ENCODE results near the gene ELF1.

Gene ELF1

GRCh38 chr13:40968416-40969000, 50.6 kb downstream of the ELF1 start:
- no peak overlapping the region for H3K9ac ChIP-seq (ENCODE audit: low read length)
- H3K27ac ChIP-seq (ENCODE audit: low read depth, low read length, poor library complexity, severe bottlenecking) = no peak overlapping the region
- H3K36me3 ChIP-seq (ENCODE audit: insufficient read depth, low read length) = peaks cover 50% of the 10 kb centered on the region
- peak overlapping the region; percentile 30; the same call in 1 of the 2 replicates for H3K4me2 ChIP-seq (ENCODE audit: low read length)
- no peak overlapping the region for H2AFZ ChIP-seq (ENCODE audit: low read length)
- H3K9me2 ChIP-seq (ENCODE audit: low read depth, low read length) = no peaks in the 10 kb centered on the region
- no peaks in the 10 kb centered on the region for H3K27me3 ChIP-seq (ENCODE audit: insufficient read depth, low read length)
- no peak overlapping the region for H3K4me3 ChIP-seq (ENCODE audit: low read depth, low read length, poor library complexity, severe bottlenecking)
- H4K20me1 ChIP-seq (ENCODE audit: insufficient read depth, low read length) = peaks cover 4% of the 10 kb centered on the region; the same call in 1 of the 2 replicates
- no peaks in the 10 kb centered on the region for H3K9me3 ChIP-seq (ENCODE audit: low read length)
- H3K79me2 ChIP-seq (ENCODE audit: insufficient read depth, low read length) = peaks cover 100% of the 10 kb centered on the region
- TF ChIP-seq CTCF (IDR thresholded peaks at IDR 0.05; ENCODE audit: low read length) (no peak), EZH2 (IDR thresholded peaks at IDR 0.05; ENCODE audit: borderline replicate concordance, low read length) (no peak)
- H3K4me1 ChIP-seq (ENCODE audit: insufficient read depth, low read length, severe bottlenecking) = peaks cover 100% of the 10 kb centered on the region
- no peaks in the 10 kb centered on the region for H3F3A ChIP-seq (ENCODE audit: insufficient read depth, low read length)

GRCh38 chr13:40966298-40966697, 52.8 kb downstream of the ELF1 start:
- Histone ChIP-seq H3K36me3 (ENCODE audit: insufficient read depth, low read length) (peaks cover 50% of the 10 kb centered on the region; the same call in 1 of the 2 replicates), H3K9me3 (ENCODE audit: low read length) (no peaks in the 10 kb centered on the region), H3F3A (ENCODE audit: insufficient read depth, low read length) (no peaks in the 10 kb centered on the region), H2AFZ (ENCODE audit: low read length) (no peak overlapping the region), H3K4me2 (ENCODE audit: low read length) (peak overlapping the region; percentile 4; the same call in 1 of the 2 replicates), H3K4me1 (ENCODE audit: insufficient read depth, low read length, severe bottlenecking) (peaks cover 100% of the 10 kb centered on the region), H3K4me3 (ENCODE audit: low read depth, low read length, poor library complexity, severe bottlenecking) (no peak overlapping the region), H3K9me2 (ENCODE audit: low read depth, low read length) (no peaks in the 10 kb centered on the region), H3K9ac (ENCODE audit: low read length) (no peak overlapping the region), H4K20me1 (ENCODE audit: insufficient read depth, low read length) (no peaks in the 10 kb centered on the region), H3K79me2 (ENCODE audit: insufficient read depth, low read length) (peaks cover 100% of the 10 kb centered on the region), H3K27ac (ENCODE audit: low read depth, low read length, poor library complexity, severe bottlenecking) (no peak overlapping the region), H3K27me3 (ENCODE audit: insufficient read depth, low read length) (no peaks in the 10 kb centered on the region)
- no peak for TF ChIP-seq EZH2 (IDR thresholded peaks at IDR 0.05; ENCODE audit: borderline replicate concordance, low read length)
- no peak for TF ChIP-seq CTCF (IDR thresholded peaks at IDR 0.05; ENCODE audit: low read length)

GRCh38 chr13:40963927-40964326, 55.2 kb downstream of the ELF1 start:
- TF ChIP-seq CTCF (IDR thresholded peaks at IDR 0.05; ENCODE audit: low read length) = no peak
- TF ChIP-seq EZH2 (IDR thresholded peaks at IDR 0.05; ENCODE audit: borderline replicate concordance, low read length) = no peak
- Histone ChIP-seq H3K27ac (ENCODE audit: low read depth, low read length, poor library complexity, severe bottlenecking) (no peak overlapping the region), H3K36me3 (ENCODE audit: insufficient read depth, low read length) (peaks cover 56% of the 10 kb centered on the region), H4K20me1 (ENCODE audit: insufficient read depth, low read length) (peaks cover 2% of the 10 kb centered on the region; the same call in 1 of the 2 replicates), H2AFZ (ENCODE audit: low read length) (no peak overlapping the region), H3K4me2 (ENCODE audit: low read length) (no peak overlapping the region; the same call in 1 of the 2 replicates), H3K4me3 (ENCODE audit: low read depth, low read length, poor library complexity, severe bottlenecking) (no peak overlapping the region), H3K27me3 (ENCODE audit: insufficient read depth, low read length) (no peaks in the 10 kb centered on the region), H3K4me1 (ENCODE audit: insufficient read depth, low read length, severe bottlenecking) (peaks cover 80% of the 10 kb centered on the region), H3K9ac (ENCODE audit: low read length) (no peak overlapping the region), H3K79me2 (ENCODE audit: insufficient read depth, low read length) (peaks cover 98% of the 10 kb centered on the region), H3K9me2 (ENCODE audit: low read depth, low read length) (no peaks in the 10 kb centered on the region), H3K9me3 (ENCODE audit: low read length) (no peaks in the 10 kb centered on the region), H3F3A (ENCODE audit: insufficient read depth, low read length) (no peaks in the 10 kb centered on the region; the same call in 1 of the 2 replicates)

Measured in OCI-LY1 (cell line).